ENCODE data around the gene FAIM.
"Not testable (repeated sequence)": the region's sequence is repeated elsewhere in the genome, so short reads cannot be mapped to it uniquely, and the experiment has no call there.

Gene FAIM

GRCh38 chr3:138680974-138681373 lies 72.4 kb downstream of the FAIM start:
- DNase-seq (ENCODE audit: low spot score) = not testable (repeated sequence)

GRCh38 chr3:138681463-138682220 lies 73.1 kb downstream of the FAIM start:
- DNase-seq (ENCODE audit: low spot score) = no peak

GRCh38 chr3:138682648-138683047 lies 74.1 kb downstream of the FAIM start:
- DNase-seq (ENCODE audit: low spot score) = no peak
